Measurements from ENCODE around the gene CNGB1. TPM values are rescaled to one million over a fixed set of nuclear protein-coding genes. Genes with fewer than 3 reads are reported as not detected.

Gene CNGB1
- total and polyA plus RNA-seq, 2 of the 13 experiments (the other 11 are each of a cell fraction or from before 2014, with no cell fraction given): 0.02 to 0.15 TPM

DNA sequence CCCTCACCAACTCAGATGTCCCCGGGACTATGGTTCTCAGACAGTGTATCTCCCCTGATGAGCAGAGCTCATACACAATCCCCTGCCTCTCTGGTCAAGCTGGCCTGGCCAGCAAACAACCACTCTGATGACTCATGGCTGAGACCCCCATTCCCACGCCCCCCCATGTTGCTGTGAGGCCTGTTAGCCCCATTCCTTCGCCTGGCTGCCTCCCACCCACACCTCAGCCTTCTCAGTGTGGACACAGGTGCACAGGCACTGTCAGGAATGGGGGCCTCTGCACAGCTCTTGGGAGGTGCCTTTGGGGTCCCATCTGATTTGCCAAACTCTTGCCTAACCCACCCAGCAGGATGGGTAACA is 80.2 kb downstream of the CNGB1 start (continued):
- TF ChIP-seq, protein P1, sequence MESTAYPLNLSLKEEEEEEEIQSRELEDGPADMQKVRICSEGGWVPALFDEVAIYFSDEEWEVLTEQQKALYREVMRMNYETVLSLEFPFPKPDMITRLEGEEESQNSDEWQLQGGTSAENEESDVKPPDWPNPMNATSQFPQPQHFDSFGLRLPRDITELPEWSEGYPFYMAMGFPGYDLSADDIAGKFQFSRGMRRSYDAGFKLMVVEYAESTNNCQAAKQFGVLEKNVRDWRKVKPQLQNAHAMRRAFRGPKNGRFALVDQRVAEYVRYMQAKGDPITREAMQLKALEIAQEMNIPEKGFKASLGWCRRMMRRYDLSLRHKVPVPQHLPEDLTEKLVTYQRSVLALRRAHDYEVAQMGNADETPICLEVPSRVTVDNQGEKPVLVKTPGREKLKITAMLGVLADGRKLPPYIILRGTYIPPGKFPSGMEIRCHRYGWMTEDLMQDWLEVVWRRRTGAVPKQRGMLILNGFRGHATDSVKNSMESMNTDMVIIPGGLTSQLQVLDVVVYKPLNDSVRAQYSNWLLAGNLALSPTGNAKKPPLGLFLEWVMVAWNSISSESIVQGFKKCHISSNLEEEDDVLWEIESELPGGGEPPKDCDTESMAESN (CRISPR knock-in tag; conservative IDR thresholded peaks at IDR 0.05): 0 out of 2 replicates have a peak, but pooled peaks have one; percentile 34
- TF ChIP-seq, protein P2, sequence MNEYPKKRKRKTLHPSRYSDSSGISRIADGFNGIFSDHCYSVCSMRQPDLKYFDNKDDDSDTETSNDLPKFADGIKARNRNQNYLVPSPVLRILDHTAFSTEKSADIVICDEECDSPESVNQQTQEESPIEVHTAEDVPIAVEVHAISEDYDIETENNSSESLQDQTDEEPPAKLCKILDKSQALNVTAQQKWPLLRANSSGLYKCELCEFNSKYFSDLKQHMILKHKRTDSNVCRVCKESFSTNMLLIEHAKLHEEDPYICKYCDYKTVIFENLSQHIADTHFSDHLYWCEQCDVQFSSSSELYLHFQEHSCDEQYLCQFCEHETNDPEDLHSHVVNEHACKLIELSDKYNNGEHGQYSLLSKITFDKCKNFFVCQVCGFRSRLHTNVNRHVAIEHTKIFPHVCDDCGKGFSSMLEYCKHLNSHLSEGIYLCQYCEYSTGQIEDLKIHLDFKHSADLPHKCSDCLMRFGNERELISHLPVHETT (CRISPR knock-in tag; conservative IDR thresholded peaks at IDR 0.05): no peak
- TF ChIP-seq JUND (CRISPR knock-in tag; IDR thresholded peaks at IDR 0.05): peak; percentile 46; the same call in 1 of the 2 replicates
- peak; percentile 40; the same call in 1 of the 2 replicates for TF ChIP-seq SALL1 (CRISPR knock-in tag; IDR thresholded peaks at IDR 0.05)
- peak; percentile 73 for TF ChIP-seq ZNF768 (CRISPR knock-in tag; IDR thresholded peaks at IDR 0.05)
- TF ChIP-seq FOSL2 (CRISPR knock-in tag; IDR thresholded peaks at IDR 0.05): peak; percentile 53
- TF ChIP-seq SRY (CRISPR knock-in tag; IDR thresholded peaks at IDR 0.05): 0 out of 2 replicates have a peak, but pooled peaks have one; percentile 47
- TF ChIP-seq, protein P3, sequence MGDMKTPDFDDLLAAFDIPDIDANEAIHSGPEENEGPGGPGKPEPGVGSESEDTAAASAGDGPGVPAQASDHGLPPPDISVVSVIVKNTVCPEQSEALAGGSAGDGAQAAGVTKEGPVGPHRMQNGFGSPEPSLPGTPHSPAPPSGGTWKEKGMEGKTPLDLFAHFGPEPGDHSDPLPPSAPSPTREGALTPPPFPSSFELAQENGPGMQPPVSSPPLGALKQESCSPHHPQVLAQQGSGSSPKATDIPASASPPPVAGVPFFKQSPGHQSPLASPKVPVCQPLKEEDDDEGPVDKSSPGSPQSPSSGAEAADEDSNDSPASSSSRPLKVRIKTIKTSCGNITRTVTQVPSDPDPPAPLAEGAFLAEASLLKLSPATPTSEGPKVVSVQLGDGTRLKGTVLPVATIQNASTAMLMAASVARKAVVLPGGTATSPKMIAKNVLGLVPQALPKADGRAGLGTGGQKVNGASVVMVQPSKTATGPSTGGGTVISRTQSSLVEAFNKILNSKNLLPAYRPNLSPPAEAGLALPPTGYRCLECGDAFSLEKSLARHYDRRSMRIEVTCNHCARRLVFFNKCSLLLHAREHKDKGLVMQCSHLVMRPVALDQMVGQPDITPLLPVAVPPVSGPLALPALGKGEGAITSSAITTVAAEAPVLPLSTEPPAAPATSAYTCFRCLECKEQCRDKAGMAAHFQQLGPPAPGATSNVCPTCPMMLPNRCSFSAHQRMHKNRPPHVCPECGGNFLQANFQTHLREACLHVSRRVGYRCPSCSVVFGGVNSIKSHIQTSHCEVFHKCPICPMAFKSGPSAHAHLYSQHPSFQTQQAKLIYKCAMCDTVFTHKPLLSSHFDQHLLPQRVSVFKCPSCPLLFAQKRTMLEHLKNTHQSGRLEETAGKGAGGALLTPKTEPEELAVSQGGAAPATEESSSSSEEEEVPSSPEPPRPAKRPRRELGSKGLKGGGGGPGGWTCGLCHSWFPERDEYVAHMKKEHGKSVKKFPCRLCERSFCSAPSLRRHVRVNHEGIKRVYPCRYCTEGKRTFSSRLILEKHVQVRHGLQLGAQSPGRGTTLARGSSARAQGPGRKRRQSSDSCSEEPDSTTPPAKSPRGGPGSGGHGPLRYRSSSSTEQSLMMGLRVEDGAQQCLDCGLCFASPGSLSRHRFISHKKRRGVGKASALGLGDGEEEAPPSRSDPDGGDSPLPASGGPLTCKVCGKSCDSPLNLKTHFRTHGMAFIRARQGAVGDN (CRISPR knock-in tag; IDR thresholded peaks at IDR 0.05): peak; percentile 60

Measured in HepG2 (cell line).